ENCODE data around the gene ALAS1. TPM values are rescaled to one million over a fixed set of nuclear protein-coding genes. Genes with fewer than 3 reads are reported as not detected.

The ALAS1 gene
- total and polyA plus RNA-seq, 2 of the 13 experiments (the other 11 are each of a cell fraction or from before 2014, with no cell fraction given) = 36.0 to 43.2 TPM

DNA sequence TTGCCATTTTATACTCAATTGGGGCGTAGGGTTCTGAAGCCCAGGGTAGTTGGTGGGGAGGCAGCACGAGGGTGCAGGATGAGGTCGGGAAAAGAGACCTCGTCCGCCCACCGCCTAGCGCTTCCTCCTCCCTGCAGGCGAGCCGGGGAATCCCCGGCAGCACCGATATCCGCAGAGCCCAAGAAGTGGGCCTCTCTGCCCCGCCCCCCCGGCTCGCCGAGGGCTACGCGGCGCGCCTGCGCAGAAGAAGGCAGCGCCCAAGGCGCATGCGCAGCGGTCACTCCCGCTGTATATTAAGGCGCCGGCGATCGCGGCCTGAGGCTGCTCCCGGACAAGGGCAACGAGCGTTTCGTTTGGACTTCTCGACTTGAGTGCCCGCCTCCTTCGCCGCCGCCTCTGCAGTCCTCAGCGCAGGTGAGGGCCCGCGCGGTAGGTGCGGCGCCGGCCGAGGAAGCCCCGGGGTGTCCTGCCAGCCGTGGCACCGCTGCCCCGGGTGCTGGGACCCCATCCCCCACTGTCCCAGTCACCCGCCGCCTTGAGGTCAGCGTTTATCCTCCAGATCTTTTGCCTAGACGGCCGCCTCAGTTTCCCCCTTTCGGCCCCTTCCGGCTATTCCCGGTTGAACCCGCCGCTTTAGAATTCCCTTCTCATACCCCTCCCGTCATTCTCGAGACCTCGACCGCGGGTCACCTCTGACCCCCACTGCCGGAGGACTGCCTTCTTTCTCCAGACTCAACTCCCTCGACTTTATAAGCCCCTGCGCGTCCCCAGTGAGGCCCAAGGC is at the start of gene ALAS1 (continued):
- TF ChIP-seq, protein P1, sequence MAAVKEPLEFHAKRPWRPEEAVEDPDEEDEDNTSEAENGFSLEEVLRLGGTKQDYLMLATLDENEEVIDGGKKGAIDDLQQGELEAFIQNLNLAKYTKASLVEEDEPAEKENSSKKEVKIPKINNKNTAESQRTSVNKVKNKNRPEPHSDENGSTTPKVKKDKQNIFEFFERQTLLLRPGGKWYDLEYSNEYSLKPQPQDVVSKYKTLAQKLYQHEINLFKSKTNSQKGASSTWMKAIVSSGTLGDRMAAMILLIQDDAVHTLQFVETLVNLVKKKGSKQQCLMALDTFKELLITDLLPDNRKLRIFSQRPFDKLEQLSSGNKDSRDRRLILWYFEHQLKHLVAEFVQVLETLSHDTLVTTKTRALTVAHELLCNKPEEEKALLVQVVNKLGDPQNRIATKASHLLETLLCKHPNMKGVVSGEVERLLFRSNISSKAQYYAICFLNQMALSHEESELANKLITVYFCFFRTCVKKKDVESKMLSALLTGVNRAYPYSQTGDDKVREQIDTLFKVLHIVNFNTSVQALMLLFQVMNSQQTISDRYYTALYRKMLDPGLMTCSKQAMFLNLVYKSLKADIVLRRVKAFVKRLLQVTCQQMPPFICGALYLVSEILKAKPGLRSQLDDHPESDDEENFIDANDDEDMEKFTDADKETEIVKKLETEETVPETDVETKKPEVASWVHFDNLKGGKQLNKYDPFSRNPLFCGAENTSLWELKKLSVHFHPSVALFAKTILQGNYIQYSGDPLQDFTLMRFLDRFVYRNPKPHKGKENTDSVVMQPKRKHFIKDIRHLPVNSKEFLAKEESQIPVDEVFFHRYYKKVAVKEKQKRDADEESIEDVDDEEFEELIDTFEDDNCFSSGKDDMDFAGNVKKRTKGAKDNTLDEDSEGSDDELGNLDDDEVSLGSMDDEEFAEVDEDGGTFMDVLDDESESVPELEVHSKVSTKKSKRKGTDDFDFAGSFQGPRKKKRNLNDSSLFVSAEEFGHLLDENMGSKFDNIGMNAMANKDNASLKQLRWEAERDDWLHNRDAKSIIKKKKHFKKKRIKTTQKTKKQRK (IDR thresholded peaks at IDR 0.05; ENCODE audit: low read length) = no peak
- 0 out of 2 replicates have a peak, but pooled peaks have one; percentile 16 for TF ChIP-seq KLF12 (CRISPR knock-in tag; IDR thresholded peaks at IDR 0.05; ENCODE audit: borderline replicate concordance)
- TF ChIP-seq ZNF280B (CRISPR knock-in tag; IDR thresholded peaks at IDR 0.05; ENCODE audit: borderline replicate concordance) = 0 out of 2 replicates have a peak, but pooled peaks have one; percentile 27
- TF ChIP-seq, protein P2, sequence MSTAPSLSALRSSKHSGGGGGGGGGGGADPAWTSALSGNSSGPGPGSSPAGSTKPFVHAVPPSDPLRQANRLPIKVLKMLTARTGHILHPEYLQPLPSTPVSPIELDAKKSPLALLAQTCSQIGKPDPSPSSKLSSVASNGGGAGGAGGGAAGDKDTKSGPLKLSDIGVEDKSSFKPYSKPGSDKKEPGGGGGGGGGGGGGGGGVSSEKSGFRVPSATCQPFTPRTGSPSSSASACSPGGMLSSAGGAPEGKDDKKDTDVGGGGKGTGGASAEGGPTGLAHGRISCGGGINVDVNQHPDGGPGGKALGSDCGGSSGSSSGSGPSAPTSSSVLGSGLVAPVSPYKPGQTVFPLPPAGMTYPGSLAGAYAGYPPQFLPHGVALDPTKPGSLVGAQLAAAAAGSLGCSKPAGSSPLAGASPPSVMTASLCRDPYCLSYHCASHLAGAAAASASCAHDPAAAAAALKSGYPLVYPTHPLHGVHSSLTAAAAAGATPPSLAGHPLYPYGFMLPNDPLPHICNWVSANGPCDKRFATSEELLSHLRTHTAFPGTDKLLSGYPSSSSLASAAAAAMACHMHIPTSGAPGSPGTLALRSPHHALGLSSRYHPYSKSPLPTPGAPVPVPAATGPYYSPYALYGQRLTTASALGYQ (CRISPR knock-in tag; IDR thresholded peaks at IDR 0.05) = no peak; the same call in 1 of the 2 replicates
- TF ChIP-seq RAD21 (CRISPR knock-in tag; IDR thresholded peaks at IDR 0.05) = peak; percentile 29; the same call in 1 of the 2 replicates
- TF ChIP-seq, protein P3, sequence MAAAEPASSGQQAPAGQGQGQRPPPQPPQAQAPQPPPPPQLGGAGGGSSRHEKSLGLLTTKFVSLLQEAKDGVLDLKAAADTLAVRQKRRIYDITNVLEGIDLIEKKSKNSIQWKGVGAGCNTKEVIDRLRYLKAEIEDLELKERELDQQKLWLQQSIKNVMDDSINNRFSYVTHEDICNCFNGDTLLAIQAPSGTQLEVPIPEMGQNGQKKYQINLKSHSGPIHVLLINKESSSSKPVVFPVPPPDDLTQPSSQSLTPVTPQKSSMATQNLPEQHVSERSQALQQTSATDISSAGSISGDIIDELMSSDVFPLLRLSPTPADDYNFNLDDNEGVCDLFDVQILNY (CRISPR knock-in tag; conservative IDR thresholded peaks at IDR 0.05) = peak; percentile 51; the same call in 1 of the 2 replicates
- peak; percentile 43; the same call in 1 of the 2 replicates for TF ChIP-seq ZNF333 (CRISPR knock-in tag; IDR thresholded peaks at IDR 0.05; ENCODE audit: borderline replicate concordance)
- TF ChIP-seq STAG1 (CRISPR knock-in tag; IDR thresholded peaks at IDR 0.05) = no peak
- no peak for TF ChIP-seq RAD51 (IDR thresholded peaks at IDR 0.05; ENCODE audit: borderline replicate concordance)
- 0 out of 2 replicates have a peak, but pooled peaks have one; percentile 65 for TF ChIP-seq SNAPC2 (CRISPR knock-in tag; IDR thresholded peaks at IDR 0.05)
- TF ChIP-seq ELF1 (CRISPR knock-in tag; IDR thresholded peaks at IDR 0.05) = peak; percentile 67; the same call in 1 of the 2 replicates
- TF ChIP-seq ZBTB1 (CRISPR knock-in tag; IDR thresholded peaks at IDR 0.05; ENCODE audit: borderline replicate concordance) = no peak
- no peak for TF ChIP-seq CCAR2 (optimal IDR thresholded peaks at IDR 0.05; ENCODE audit: low read depth, low read length)
- TF ChIP-seq MEIS2 (CRISPR knock-in tag; IDR thresholded peaks at IDR 0.05) = peak; percentile 53; the same call in 1 of the 2 replicates
- peak; percentile 50; the same call in 1 of the 2 replicates for TF ChIP-seq ZNF609 (CRISPR knock-in tag; IDR thresholded peaks at IDR 0.05; ENCODE audit: borderline replicate concordance)

All from HepG2 (cell line).